MM.1S (cell line): Measurements from ENCODE around the gene CMIP.

ENCODE experiments used
- CTCF ChIP-seq: fragments of 300-600 bp; sonication (generic); IDR thresholded peaks from 2 replicates; pipeline ENCODE4 v1.5.1; 2016; ENCODE audit warnings: antibody characterized with exemption, low read length, mixed read lengths
- EZH2 ChIP-seq: fragments of 300-600 bp; sonication (generic); optimal IDR thresholded peaks from 2 replicates; pipeline ENCODE3; 2017; ENCODE audit warnings: low read depth, mild to moderate bottlenecking, antibody characterized with exemption, low read length, mixed read lengths
- EZH2phosphoT487 ChIP-seq: fragments of 300-600 bp; sonication (generic); IDR thresholded peaks from 2 replicates; pipeline ENCODE4 v1.6.1; 2018; ENCODE audit warnings: antibody characterized with exemption, low read length

DNA sequence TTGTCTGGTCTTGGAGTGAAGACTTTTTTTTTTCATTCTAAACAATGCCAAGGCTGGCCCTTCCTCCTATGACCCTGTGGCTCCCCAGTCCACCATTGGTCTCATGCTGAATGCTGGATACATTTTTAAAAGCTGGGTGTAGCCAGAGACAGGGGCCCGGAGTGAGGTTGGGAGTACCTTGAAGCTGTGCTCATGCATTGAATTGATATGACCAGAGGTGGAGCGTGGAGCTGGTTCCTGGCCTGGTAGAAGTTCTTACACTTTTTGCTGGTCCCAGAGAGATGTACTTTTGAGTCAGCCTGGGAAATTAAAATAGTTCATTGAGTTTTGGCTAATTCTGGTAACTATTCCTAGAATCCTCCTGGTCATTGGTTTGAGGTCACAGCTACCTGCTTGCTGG lies 83.6 kb downstream of the CMIP start:
- no peak for TF ChIP-seq CTCF
- TF ChIP-seq EZH2 = no peak
- TF ChIP-seq EZH2phosphoT487 = no peak
